HG03521 (cell line): ENCODE results near the gene OTOGL.
"Not testable (repeated sequence)": the region's sequence is repeated elsewhere in the genome, so short reads cannot be mapped to it uniquely, and the experiment has no call there.

Source experiments
- ATAC-seq: cut with Tn5 transposase; IDR thresholded peaks from one replicate; pipeline ENCODE4 v1.9.1; 2021; ENCODE audit warnings: mild to moderate bottlenecking, moderate library complexity; ENCODE audit not compliant: unreplicated experiment

Gene OTOGL

GRCh38 chr12:80272387-80272915 lies 173.1 kb downstream of the OTOGL start:
- no peak for ATAC-seq

GRCh38 chr12:80273144-80273543 lies 173.8 kb downstream of the OTOGL start:
- ATAC-seq, result no peak

GRCh38 chr12:80277732-80278131 lies 178.4 kb downstream of the OTOGL start:
- ATAC-seq, result no peak

GRCh38 chr12:80282226-80282625 lies 182.9 kb downstream of the OTOGL start:
- ATAC-seq, result no peak

GRCh38 chr12:80282761-80283160 lies 183.4 kb downstream of the OTOGL start:
- ATAC-seq, result no peak

- ATAC-seq, result peak; percentile 39
These were observed 191.9 kb downstream of the OTOGL start for GRCh38 chr12:80291108-80291754.

GRCh38 chr12:80293347-80293746 lies 194.0 kb downstream of the OTOGL start:
- peak; percentile 45 for ATAC-seq

GRCh38 chr12:80293759-80294158 lies 194.4 kb downstream of the OTOGL start:
- ATAC-seq, result peak; percentile 69

GRCh38 chr12:80299219-80299618 lies 199.9 kb downstream of the OTOGL start:
- ATAC-seq, result no peak

- peak; percentile 66 for ATAC-seq
These were observed 200.6 kb downstream of the OTOGL start for GRCh38 chr12:80299976-80300375.

- not testable (repeated sequence) for ATAC-seq
These were observed 208.1 kb downstream of the OTOGL start for GRCh38 chr12:80307436-80307835.

GRCh38 chr12:80313209-80313608 lies 213.9 kb downstream of the OTOGL start:
- no peak for ATAC-seq

- ATAC-seq, result no peak
These were observed 215.4 kb downstream of the OTOGL start for GRCh38 chr12:80314741-80315140.

GRCh38 chr12:80316222-80316621 lies 216.9 kb downstream of the OTOGL start:
- ATAC-seq, result no peak

GRCh38 chr12:80317307-80317706 lies 218.0 kb downstream of the OTOGL start:
- ATAC-seq, result no peak

- no peak for ATAC-seq
These were observed 218.6 kb downstream of the OTOGL start for GRCh38 chr12:80317899-80318298.

- no peak for ATAC-seq
These were observed 220.9 kb downstream of the OTOGL start for GRCh38 chr12:80320121-80320678.

- no peak for ATAC-seq
These were observed 222.3 kb downstream of the OTOGL start for GRCh38 chr12:80321653-80322052.

- ATAC-seq, result no peak
These were observed 226.0 kb downstream of the OTOGL start for GRCh38 chr12:80325167-80325959.

- ATAC-seq, result no peak
These were observed 233.5 kb downstream of the OTOGL start for GRCh38 chr12:80332827-80333226.

- ATAC-seq, result no peak
These were observed 253.1 kb downstream of the OTOGL start for GRCh38 chr12:80352474-80352873.

GRCh38 chr12:80353254-80353653 lies 253.9 kb downstream of the OTOGL start:
- no peak for ATAC-seq
